ENCODE results near the gene DHDDS. TPM values are rescaled to one million over a fixed set of nuclear protein-coding genes. Genes with fewer than 3 reads are reported as not detected.
A peak's percentile ranks its signal among the peaks of the same experiment; 100 is the strongest.

The DHDDS gene
- total and polyA plus RNA-seq, 7 experiments from 2014 or later: 20.7 to 58.9 (median 33.0) TPM

DNA sequence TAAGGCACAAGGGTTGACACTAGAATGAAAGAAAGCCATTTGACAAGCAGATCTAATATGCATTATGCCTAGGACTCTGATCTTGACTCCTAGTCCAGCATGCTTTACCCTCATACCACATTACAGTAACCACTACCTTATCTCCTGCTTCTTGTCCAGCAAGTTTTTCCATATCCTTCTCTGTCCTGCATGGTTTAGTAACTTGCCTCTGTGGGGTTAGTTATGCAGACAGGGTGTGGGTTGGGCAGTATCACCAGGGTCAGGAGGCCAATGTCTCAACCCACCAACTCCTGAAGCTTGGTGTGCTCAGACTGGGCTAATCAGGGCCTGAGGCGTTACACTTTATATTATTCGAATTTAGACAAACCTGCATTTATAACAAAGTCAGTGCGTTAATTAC, 18.8 kb downstream of the DHDDS start:
- H3K27ac Mint-ChIP-seq: peak overlapping the region in 1 of 9 donors; percentile 45
- no peaks in the 10 kb centered on the region for H3K4me1 ChIP-seq (ENCODE audit: control insufficient read depth in 2 of 2, insufficient read depth in 2 of 2, low read length in 2 of 2)
- no peak overlapping the region for H3K27ac ChIP-seq (ENCODE audit: low read depth, low read length)
- H3K4me3 ChIP-seq (ENCODE audit: low read length): no peak overlapping the region
- no peaks in the 10 kb centered on the region for H3K27me3 ChIP-seq (ENCODE audit: control insufficient read depth in 2 of 2, insufficient read depth in 2 of 2, low read length in 2 of 2)
- H3K27me3 Mint-ChIP-seq: no peaks in the 10 kb centered on the region
- H3K9me3 ChIP-seq (ENCODE audit: control insufficient read depth in 2 of 3, low read length in 3 of 3): no peaks in the 10 kb centered on the region
- H3K4me3 Mint-ChIP-seq: no peak overlapping the region
- ChIA-PET POLR2A (no interaction called here), CTCF (interaction anchor here (0.6 kb wide), 1 partner anchor 436 kb away, joined by 8 read pairs; no protein-coding TSS in a partner anchor)
- peaks cover 0 to 3% (median 0%) of the 10 kb centered on the region in 7 donors for H3K4me1 Mint-ChIP-seq
- intact Hi-C loops (cut with micrococcal nuclease): no loop called here
- no peaks in the 10 kb centered on the region for H3K9me3 Mint-ChIP-seq
- peaks cover 0 to 45% (median 0%) of the 10 kb centered on the region in 3 experiments for H3K36me3 ChIP-seq (ENCODE audit: control insufficient read depth in 2 of 3, insufficient read depth in 3 of 3, low read length in 3 of 3)
- DNase-seq (no peak), ATAC-seq (no peak)
- peaks cover 0 to 49% (median 25%) of the 10 kb centered on the region in 5 donors for H3K36me3 Mint-ChIP-seq

DNA sequence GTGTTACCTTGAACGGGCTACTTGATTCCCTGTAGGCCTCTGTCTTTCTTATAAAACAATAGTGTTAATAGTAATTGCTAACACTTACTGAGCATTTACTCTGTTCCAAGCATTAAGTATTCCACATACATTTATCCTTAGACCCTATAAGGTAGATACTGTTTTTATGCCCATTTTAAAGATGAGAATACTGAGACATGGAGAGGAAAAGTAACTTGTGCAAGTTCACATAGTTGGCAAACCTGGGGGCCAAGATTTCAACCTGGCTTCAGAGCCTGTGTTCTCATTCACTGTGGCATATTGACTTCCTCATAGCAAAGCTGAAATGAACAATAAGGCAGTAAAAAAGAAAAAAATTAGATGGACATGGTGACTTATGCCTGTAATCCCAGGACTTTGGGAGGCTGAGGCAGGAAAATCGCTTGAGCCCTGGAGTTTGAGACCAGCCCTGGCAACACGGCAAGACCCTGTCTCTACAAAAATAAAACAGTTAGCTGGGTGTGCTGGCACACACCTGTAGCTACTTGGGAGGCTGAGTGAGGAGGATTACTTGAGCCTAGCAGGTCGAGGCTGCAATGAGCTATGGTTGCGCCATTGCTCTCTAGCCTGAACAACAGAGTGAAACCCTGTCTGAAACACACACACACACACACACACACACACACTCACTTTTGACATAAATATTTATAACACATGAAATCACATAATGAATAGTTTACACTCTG, 20.5 kb downstream of the DHDDS start:
- Histone ChIP-seq H3K36me3 (ENCODE audit: control insufficient read depth in 2 of 3, insufficient read depth in 3 of 3, low read length in 3 of 3) (peaks cover 0 to 32% (median 0%) of the 10 kb centered on the region in 3 experiments), H3K9me3 (ENCODE audit: control insufficient read depth in 2 of 3, low read length in 3 of 3) (no peaks in the 10 kb centered on the region), H3K27ac (ENCODE audit: low read depth, low read length) (no peak overlapping the region), H3K4me3 (ENCODE audit: low read length) (no peak overlapping the region), H3K27me3 (ENCODE audit: control insufficient read depth in 2 of 2, insufficient read depth in 2 of 2, low read length in 2 of 2) (no peaks in the 10 kb centered on the region), H3K4me1 (ENCODE audit: control insufficient read depth in 2 of 2, insufficient read depth in 2 of 2, low read length in 2 of 2) (no peaks in the 10 kb centered on the region)
- Mint-ChIP-seq H3K27ac (no peak overlapping the region), H3K4me1 (peaks cover 0 to 2% (median 0%) of the 10 kb centered on the region in 7 donors), H3K9me3 (no peaks in the 10 kb centered on the region), H3K4me3 (no peak overlapping the region), H3K36me3 (peaks cover 0 to 38% (median 24%) of the 10 kb centered on the region in 5 donors), H3K27me3 (no peaks in the 10 kb centered on the region)
- no peak for DNase-seq
- intact Hi-C loops (cut with micrococcal nuclease): no loop called here
- ATAC-seq: no peak
- POLR2A ChIA-PET: no interaction called here
- CTCF ChIA-PET: interaction anchor here (1.2 kb wide), 1 partner anchor 35 kb away, joined by 4 read pairs; no protein-coding TSS in a partner anchor

DNA sequence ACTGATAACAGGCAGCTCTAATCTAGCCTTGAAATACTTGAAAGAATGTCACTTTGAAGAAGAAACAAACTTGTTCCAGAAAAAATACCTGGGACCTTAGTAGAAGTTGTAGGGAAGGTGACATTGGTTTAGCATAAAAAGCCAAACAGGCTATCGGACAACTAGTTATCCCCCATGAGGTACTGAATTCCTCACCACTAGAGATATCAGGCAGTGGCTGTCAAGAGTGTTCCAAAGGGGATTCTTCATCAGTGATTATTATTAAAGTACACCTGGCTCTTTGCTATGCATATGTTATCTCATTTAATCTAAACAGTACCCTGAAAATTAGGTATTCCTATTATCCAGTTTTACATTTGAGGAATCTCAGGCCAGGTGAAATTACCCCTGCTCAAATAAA, 27.0 kb downstream of the DHDDS start:
- no peaks in the 10 kb centered on the region for H3K9me3 ChIP-seq (ENCODE audit: control insufficient read depth in 2 of 3, low read length in 3 of 3)
- no peak for ATAC-seq
- no peak overlapping the region for H3K4me3 Mint-ChIP-seq
- H3K27ac ChIP-seq (ENCODE audit: low read depth, low read length): no peak overlapping the region
- CTCF ChIA-PET: interaction anchor here (0.6 kb wide), 1 partner anchor 42 kb away, joined by 3 read pairs; no protein-coding TSS in a partner anchor
- DNase-seq: no peak
- H3K4me3 ChIP-seq (ENCODE audit: low read length): no peak overlapping the region
- no peaks in the 10 kb centered on the region for H3K4me1 ChIP-seq (ENCODE audit: control insufficient read depth in 2 of 2, insufficient read depth in 2 of 2, low read length in 2 of 2)
- peaks cover 0 to 29% (median 5%) of the 10 kb centered on the region in 3 experiments for H3K36me3 ChIP-seq (ENCODE audit: control insufficient read depth in 2 of 3, insufficient read depth in 3 of 3, low read length in 3 of 3)
- POLR2A ChIA-PET: no interaction called here
- intact Hi-C loops (cut with micrococcal nuclease): no loop called here
- peaks cover 0 to 7% (median 0%) of the 10 kb centered on the region in 7 donors for H3K4me1 Mint-ChIP-seq
- no peaks in the 10 kb centered on the region for H3K27me3 Mint-ChIP-seq
- no peaks in the 10 kb centered on the region for H3K27me3 ChIP-seq (ENCODE audit: control insufficient read depth in 2 of 2, insufficient read depth in 2 of 2, low read length in 2 of 2)
- H3K36me3 Mint-ChIP-seq: peaks cover 0 to 41% (median 16%) of the 10 kb centered on the region in 5 donors
- no peak overlapping the region for H3K27ac Mint-ChIP-seq
- no peaks in the 10 kb centered on the region for H3K9me3 Mint-ChIP-seq

DNA sequence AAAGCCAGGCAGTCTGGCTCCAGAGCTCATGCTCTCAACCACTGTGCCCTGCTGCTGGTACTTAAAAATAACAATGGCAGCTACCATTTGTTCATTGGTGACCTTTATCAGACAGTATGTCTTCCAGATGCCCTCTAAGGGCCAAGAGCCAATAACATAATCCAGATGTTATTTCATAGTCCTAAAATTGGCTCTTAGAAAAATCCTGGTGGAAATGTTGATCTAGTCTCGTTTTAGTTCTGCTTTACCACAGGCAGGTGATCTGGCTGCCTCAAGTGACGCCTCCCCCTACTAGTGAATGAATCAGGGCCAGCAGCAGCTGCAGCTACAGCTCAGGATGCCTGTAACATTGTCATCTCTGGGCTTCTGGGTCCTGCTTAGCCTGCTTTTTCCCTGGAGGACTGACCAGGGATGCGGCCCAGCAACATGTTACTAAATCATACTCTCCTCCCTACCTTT, 27.5 kb downstream of the DHDDS start:
- no peaks in the 10 kb centered on the region for H3K27me3 ChIP-seq (ENCODE audit: control insufficient read depth in 2 of 2, insufficient read depth in 2 of 2, low read length in 2 of 2)
- CTCF ChIA-PET: interaction anchor here (0.6 kb wide), 2 partner anchors 43 to 105 kb away, joined by 3 read pairs; no protein-coding TSS in a partner anchor
- Mint-ChIP-seq H3K27me3 (no peaks in the 10 kb centered on the region), H3K27ac (no peak overlapping the region), H3K36me3 (peaks cover 0 to 41% (median 15%) of the 10 kb centered on the region in 5 donors), H3K4me1 (peaks cover 0 to 7% (median 0%) of the 10 kb centered on the region in 7 donors), H3K4me3 (no peak overlapping the region), H3K9me3 (no peaks in the 10 kb centered on the region)
- POLR2A ChIA-PET: no interaction called here
- H3K9me3 ChIP-seq (ENCODE audit: control insufficient read depth in 2 of 3, low read length in 3 of 3): no peaks in the 10 kb centered on the region
- intact Hi-C loops (cut with micrococcal nuclease): no loop called here
- H3K4me1 ChIP-seq (ENCODE audit: control insufficient read depth in 2 of 2, insufficient read depth in 2 of 2, low read length in 2 of 2): no peaks in the 10 kb centered on the region
- H3K36me3 ChIP-seq (ENCODE audit: control insufficient read depth in 2 of 3, insufficient read depth in 3 of 3, low read length in 3 of 3): peaks cover 0 to 34% (median 5%) of the 10 kb centered on the region in 3 experiments
- H3K27ac ChIP-seq (ENCODE audit: low read depth, low read length): no peak overlapping the region
- DNase-seq (no peak), ATAC-seq (no peak)
- H3K4me3 ChIP-seq (ENCODE audit: low read length): no peak overlapping the region

DNA sequence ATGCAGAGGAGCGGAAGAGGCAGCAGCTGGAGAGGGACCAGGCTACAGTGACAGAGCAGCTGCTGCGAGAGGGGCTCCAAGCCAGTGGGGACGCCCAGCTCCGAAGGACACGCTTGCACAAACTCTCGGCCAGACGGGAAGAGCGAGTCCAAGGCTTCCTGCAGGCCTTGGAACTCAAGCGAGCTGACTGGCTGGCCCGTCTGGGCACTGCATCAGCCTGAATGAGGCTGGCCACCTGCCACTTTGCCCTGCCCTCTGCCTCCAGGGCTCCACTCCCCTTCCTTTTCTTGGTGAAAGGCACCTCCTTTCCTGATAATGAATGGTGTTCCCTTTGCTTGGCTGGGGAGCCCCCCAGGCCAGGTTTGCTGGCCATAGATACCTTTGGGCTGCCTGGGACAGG, 36.8 kb downstream of the DHDDS start:
- Histone ChIP-seq H3K27ac (ENCODE audit: low read depth, low read length) (no peak overlapping the region), H3K27me3 (ENCODE audit: control insufficient read depth in 2 of 2, insufficient read depth in 2 of 2, low read length in 2 of 2) (no peaks in the 10 kb centered on the region), H3K4me3 (ENCODE audit: low read length) (no peak overlapping the region), H3K9me3 (ENCODE audit: control insufficient read depth in 2 of 3, low read length in 3 of 3) (no peaks in the 10 kb centered on the region), H3K36me3 (ENCODE audit: control insufficient read depth in 2 of 3, insufficient read depth in 3 of 3, low read length in 3 of 3) (peaks cover 0 to 56% (median 10%) of the 10 kb centered on the region in 3 experiments), H3K4me1 (ENCODE audit: control insufficient read depth in 2 of 2, insufficient read depth in 2 of 2, low read length in 2 of 2) (peaks cover 19 to 22% of the 10 kb centered on the region in 2 donors)
- peak overlapping the region in 1 of 9 donors; percentile 67 for H3K27ac Mint-ChIP-seq
- no peak for ATAC-seq
- no peak for DNase-seq
- peaks cover 0 to 2% (median 0%) of the 10 kb centered on the region in 5 donors for H3K27me3 Mint-ChIP-seq
- POLR2A ChIA-PET: interaction anchor here (0.6 to 4.5 kb wide), 3 partner anchors 34 to 419 kb away, joined by 4 to 37 read pairs (median 4); partner anchors contain the start of gene DHDDS
- H3K36me3 Mint-ChIP-seq: peaks cover 4 to 46% (median 23%) of the 10 kb centered on the region in 5 donors
- intact Hi-C loops (cut with micrococcal nuclease): no loop called here
- CTCF ChIA-PET: interaction anchor here (0.7 kb wide), 1 partner anchor 659 kb away, joined by 3 read pairs; no protein-coding TSS in a partner anchor
- H3K4me1 Mint-ChIP-seq: peaks cover 16 to 38% (median 28%) of the 10 kb centered on the region in 7 donors
- no peak overlapping the region for H3K4me3 Mint-ChIP-seq
- no peaks in the 10 kb centered on the region for H3K9me3 Mint-ChIP-seq

DNA sequence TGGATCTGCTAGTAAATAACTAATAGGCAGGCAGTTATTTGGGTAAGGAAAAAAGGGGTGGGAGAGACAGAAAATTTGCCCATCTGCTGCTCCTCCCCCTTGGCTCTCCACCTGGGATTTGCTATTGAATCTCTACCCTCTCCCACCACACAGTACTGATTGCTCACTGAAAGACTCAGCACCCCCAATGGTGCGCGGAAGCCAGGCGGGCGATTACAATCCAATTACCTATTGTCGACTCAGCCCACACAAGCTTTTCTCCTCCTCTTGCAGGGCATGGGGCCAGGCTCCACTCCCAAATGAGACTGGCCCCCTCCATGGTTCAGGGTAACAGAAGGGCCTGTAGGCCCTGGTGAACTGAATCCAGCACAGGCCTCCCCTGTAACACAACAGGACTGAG, 37.4 kb downstream of the DHDDS start:
- Mint-ChIP-seq H3K27ac (peak overlapping the region in 1 of 9 donors; percentile 74), H3K9me3 (no peaks in the 10 kb centered on the region), H3K27me3 (peaks cover 0 to 2% (median 0%) of the 10 kb centered on the region in 5 donors), H3K4me1 (peaks cover 21 to 45% (median 35%) of the 10 kb centered on the region in 7 donors), H3K4me3 (no peak overlapping the region), H3K36me3 (peaks cover 4 to 51% (median 23%) of the 10 kb centered on the region in 5 donors)
- Histone ChIP-seq H3K27me3 (ENCODE audit: control insufficient read depth in 2 of 2, insufficient read depth in 2 of 2, low read length in 2 of 2) (no peaks in the 10 kb centered on the region), H3K36me3 (ENCODE audit: control insufficient read depth in 2 of 3, insufficient read depth in 3 of 3, low read length in 3 of 3) (peaks cover 6 to 57% (median 17%) of the 10 kb centered on the region in 3 experiments), H3K4me3 (ENCODE audit: low read length) (no peak overlapping the region), H3K9me3 (ENCODE audit: control insufficient read depth in 2 of 3, low read length in 3 of 3) (no peaks in the 10 kb centered on the region), H3K27ac (ENCODE audit: low read depth, low read length) (no peak overlapping the region), H3K4me1 (ENCODE audit: control insufficient read depth in 2 of 2, insufficient read depth in 2 of 2, low read length in 2 of 2) (peaks cover 26 to 28% of the 10 kb centered on the region in 2 donors)
- CTCF ChIA-PET: interaction anchor here (0.6 to 1.6 kb wide), 4 partner anchors 37 to 887 kb away, joined by 3 to 5 read pairs (median 4); partner anchors contain the start of gene DHDDS
- intact Hi-C loops (cut with micrococcal nuclease): no loop called here
- ATAC-seq: no peak
- POLR2A ChIA-PET: interaction anchor here (0.6 to 4.5 kb wide), 4 partner anchors 9 to 419 kb away, joined by 3 to 37 read pairs (median 4); partner anchors contain the start of gene DHDDS
- DNase-seq: no peak
